HepG2 (cell line): ENCODE data around the gene IFIT1B. TPM values are rescaled to one million over a fixed set of nuclear protein-coding genes. Genes with fewer than 3 reads are reported as not detected.

Experiments
- ATF6 ChIP-seq: sonication (generic); formaldehyde crosslinking; conservative IDR thresholded peaks from 2 replicates; pipeline ENCODE4 v1.4.0; 2020; ENCODE audit warnings: missing genetic modification reagents
- BORCS8-MEF2B ChIP-seq: sonication (generic); formaldehyde crosslinking; IDR thresholded peaks from 2 replicates; pipeline ENCODE4 v1.8.0; 2022; ENCODE audit warnings: mild to moderate bottlenecking, missing genetic modification reagents
- CBX5 ChIP-seq: sonication (generic); formaldehyde crosslinking; IDR thresholded peaks from 2 replicates; pipeline ENCODE4 v1.4.0; 2020; ENCODE audit warnings: missing genetic modification reagents, borderline replicate concordance
- CHD2 ChIP-seq: IDR thresholded peaks from 2 replicates; pipeline ENCODE4 v1.6.1; 2011; ENCODE audit warnings: low read depth, low read length, improper control_type of control experiment
- ETV6 ChIP-seq: sonication (generic); formaldehyde crosslinking; conservative IDR thresholded peaks from 2 replicates; pipeline ENCODE4 v1.4.0; 2020; ENCODE audit warnings: missing genetic modification reagents
- FOXA1 ChIP-seq, 2 experiments: fragments of 450-650 bp in 1 of 2; sonication (generic) in 1 of 2; formaldehyde crosslinking in 1 of 2; IDR thresholded peaks; 2 replicates each; pipeline versions ENCODE4 v1.4.0 to v1.6.1; 2016 to 2020; ENCODE audit warnings: missing genetic modification reagents in 1 of 2
- FOXK1 ChIP-seq: sonication (generic); formaldehyde crosslinking; IDR thresholded peaks from 2 replicates; pipeline ENCODE4 v1.4.0; 2020; ENCODE audit warnings: low read depth, missing genetic modification reagents, borderline replicate concordance
- FOXK2 ChIP-seq: fragments of 450-650 bp; IDR thresholded peaks from 2 replicates; pipeline ENCODE4 v1.6.1; 2016
- IKZF1 ChIP-seq: fragments of 450-650 bp; IDR thresholded peaks from 2 replicates; pipeline ENCODE4 v1.7.1; 2016
- MIER3 ChIP-seq: IDR thresholded peaks from 2 replicates; pipeline ENCODE4 v1.6.1; 2016; ENCODE audit warnings: missing compliant biosample characterization, borderline replicate concordance
- PCBP2 ChIP-seq: fragments of 200-400 bp; formaldehyde crosslinking; optimal IDR thresholded peaks from 2 replicates; pipeline ENCODE3; 2018; ENCODE audit warnings: low read length, low read depth; ENCODE audit not compliant: poor library complexity, severe bottlenecking
- RARG ChIP-seq: sonication (generic); formaldehyde crosslinking; IDR thresholded peaks from 2 replicates; pipeline ENCODE4 v1.4.0; 2020; ENCODE audit warnings: low read depth, mild to moderate bottlenecking, missing genetic modification reagents
- RXRB ChIP-seq: IDR thresholded peaks from 2 replicates; pipeline ENCODE4 v1.6.1; 2016; ENCODE audit warnings: borderline replicate concordance, missing genetic modification reagents, missing compliant biosample characterization
- SMAD9 ChIP-seq: sonication (generic); formaldehyde crosslinking; IDR thresholded peaks from 2 replicates; pipeline ENCODE4 v1.5.1; 2020; ENCODE audit warnings: mild to moderate bottlenecking, missing genetic modification reagents
- SNAPC5 ChIP-seq: sonication (generic); formaldehyde crosslinking; IDR thresholded peaks from 2 replicates; pipeline ENCODE4 v1.8.1; 2023; ENCODE audit warnings: mild to moderate bottlenecking, missing genetic modification reagents, borderline replicate concordance
- TFAP4 ChIP-seq: sonication (generic); IDR thresholded peaks from 2 replicates; pipeline ENCODE4 v1.6.1; 2016; ENCODE audit warnings: low read depth, borderline replicate concordance
- TRIM24 ChIP-seq: sonication (generic); formaldehyde crosslinking; IDR thresholded peaks from 2 replicates; pipeline ENCODE4 v1.8.0; 2022; ENCODE audit warnings: mild to moderate bottlenecking, missing genetic modification reagents
- USF2 ChIP-seq, 2 experiments: sonication (generic) in 1 of 2; formaldehyde crosslinking in 1 of 2; IDR thresholded peaks; 2 replicates each; pipeline versions ENCODE4 v1.5.1 to v1.6.1; 2011 to 2020; ENCODE audit warnings: borderline replicate concordance in 1 of 2, low read depth in 1 of 2, low read length in 1 of 2, mild to moderate bottlenecking in 1 of 2, missing genetic modification reagents in 1 of 2, moderate library complexity in 1 of 2
- ZNF235 ChIP-seq: sonication (generic); formaldehyde crosslinking; IDR thresholded peaks from 2 replicates; pipeline ENCODE4 v1.8.1; 2023; ENCODE audit warnings: mild to moderate bottlenecking, missing genetic modification reagents, borderline replicate concordance
- ZNF282 ChIP-seq: fragments of 450-650 bp; IDR thresholded peaks from 2 replicates; pipeline ENCODE4 v1.6.1; 2018; ENCODE audit not compliant: partially characterized antibody
- ZNF337 ChIP-seq: sonication (generic); formaldehyde crosslinking; IDR thresholded peaks from 2 replicates; pipeline ENCODE4 v1.5.1; 2020; ENCODE audit warnings: missing genetic modification reagents, low read depth, mild to moderate bottlenecking, borderline replicate concordance
- ZNF639 ChIP-seq: conservative IDR thresholded peaks from 2 replicates; pipeline ENCODE4 v1.6.1; 2018; ENCODE audit warnings: missing genetic modification reagents
- ZNF775 ChIP-seq: sonication (generic); formaldehyde crosslinking; IDR thresholded peaks from 2 replicates; pipeline ENCODE4 v1.4.0; 2020; ENCODE audit warnings: missing genetic modification reagents, mild to moderate bottlenecking, moderate library complexity, borderline replicate concordance
- polyA plus RNA-seq, 8 experiments: library from polyadenylated mRNA; depleted of rRNA in 3 of 8; stranded (reverse) in 7 of 8; unstranded in 1 of 8; fragments of >200 nt; fragmentation: Illumina TruSeq in 4 of 8; extraction: Trizol in 4 of 8; gene quantifications; 2 replicates each; pipeline versions ENCODE4 v1.2.1 to v1.2.3, GENCODE V29; 2011 to 2016; ENCODE audit warnings: low read depth in 4 of 8, missing spikeins in 1 of 8, mixed read lengths in 1 of 8; ENCODE audit not compliant: insufficient read depth in 1 of 8
- total RNA-seq, 5 experiments: library from RNA; depleted of rRNA; stranded (reverse); fragments of >200 nt; fragmentation: Illumina TruSeq; extraction: Trizol; gene quantifications; 2 replicates each; pipeline ENCODE4 v1.2.3, GENCODE V29; 2016; ENCODE audit warnings: low read depth in 1 of 5

IFIT1B gene
- total and polyA plus RNA-seq, 2 of the 13 experiments (the other 11 are each of a cell fraction or from before 2014, with no cell fraction given), result not detected

- TF ChIP-seq ZNF235 (CRISPR knock-in tag) (no peak), ZNF282 (no peak), CHD2 (no peak), SMAD9 (CRISPR knock-in tag) (no peak), PCBP2 (no peak), ZNF639 (CRISPR knock-in tag) (no peak), CBX5 (CRISPR knock-in tag) (peak; percentile 61; the same call in 1 of the 2 replicates), SNAPC5 (CRISPR knock-in tag) (no peak), BORCS8-MEF2B (CRISPR knock-in tag) (no peak), FOXK1 (CRISPR knock-in tag) (peak; percentile 95; the same call in 1 of the 2 replicates), USF2 (IDR thresholded peaks at IDR 0.05; ENCODE audit: low read depth, low read length) (no peak), USF2 (CRISPR knock-in tag; IDR thresholded peaks at IDR 0.05; ENCODE audit: borderline replicate concordance) (no peak), IKZF1 (no peak), TFAP4 (peak; percentile 62; the same call in 1 of the 2 replicates), FOXA1 (IDR thresholded peaks at IDR 0.05) (peak; percentile 67; the same call in 1 of the 2 replicates), FOXA1 (CRISPR knock-in tag; IDR thresholded peaks at IDR 0.05) (peak; percentile 90), ATF6 (CRISPR knock-in tag) (no peak), ETV6 (CRISPR knock-in tag) (no peak), MIER3 (CRISPR knock-in tag) (peak; percentile 94; the same call in 1 of the 2 replicates), ZNF337 (CRISPR knock-in tag) (no peak), RXRB (CRISPR knock-in tag) (peak; percentile 98), ZNF775 (no peak), TRIM24 (CRISPR knock-in tag) (no peak), FOXK2 (peak; percentile 90), RARG (no peak)
Measured at GRCh38 chr10:89373916-89374711, 3.7 kb upstream of the IFIT1B start (continued).
